NCI-H526 treated with DMSO at 0.1 percent for 48 hours (cell line): ENCODE results near the gene EGFL6.
"Not testable (repeated sequence)": the region's sequence is repeated elsewhere in the genome, so short reads cannot be mapped to it uniquely, and the experiment has no call there.

Experiments
- DNase-seq: peaks from one replicate; lab custom pipeline; 2025; lab: John Stamatoyannopoulos, UW

The EGFL6 gene

GRCh38 chrX:13652850-13653693 is 83.7 kb downstream of the EGFL6 start, which contains the start of gene TCEANC:
Gene TCEANC, plus strand, starts transcription at chrX:13653141. Its CDS starts 9,368 bp downstream, at chrX:13662509.
- DNase-seq: peak; percentile 96

DNA sequence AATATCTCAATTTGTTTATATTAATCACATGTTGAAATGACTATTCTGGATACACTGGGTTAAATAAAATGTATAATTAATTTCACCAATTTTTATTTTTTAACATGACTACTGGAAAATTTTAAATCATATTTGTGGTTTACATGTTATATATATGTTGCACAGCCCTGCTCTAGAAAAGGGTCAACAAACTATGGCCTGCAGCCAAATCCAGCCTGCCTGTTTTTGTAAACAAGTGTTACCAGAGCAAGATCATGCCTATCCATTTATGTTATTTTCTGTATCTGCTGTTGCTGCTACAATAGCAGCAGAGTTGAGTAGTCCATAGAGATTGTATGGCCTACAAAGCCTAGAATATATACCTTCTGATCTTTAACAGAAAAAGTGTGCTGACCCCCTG is 84.7 kb downstream of the EGFL6 start:
- DNase-seq: no peak

DNA sequence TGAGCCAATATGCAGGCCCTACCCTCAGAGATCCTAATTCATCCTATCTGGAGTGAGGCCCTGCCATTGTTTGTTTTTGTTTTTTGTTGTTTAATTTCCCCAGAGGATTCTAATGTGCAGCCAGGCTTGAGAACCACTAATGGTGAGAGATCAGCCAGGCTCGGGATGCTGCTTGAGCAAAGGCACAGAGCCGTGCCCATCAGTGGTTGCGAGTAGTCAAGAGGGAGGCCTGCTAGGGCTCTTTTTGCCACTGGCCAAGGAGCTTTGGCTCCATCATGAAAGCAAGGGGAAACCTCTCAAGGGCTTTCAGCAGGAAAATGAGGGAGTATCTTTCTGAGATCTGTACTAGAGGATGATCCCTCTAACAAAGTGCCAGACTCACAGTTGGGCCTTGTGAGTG is 86.3 kb downstream of the EGFL6 start:
- DNase-seq: no peak

GRCh38 chrX:13658602-13659001 is 89.2 kb downstream of the EGFL6 start:
- DNase-seq: peak; percentile 68

- DNase-seq: no peak
These were observed 89.7 kb downstream of the EGFL6 start for GRCh38 chrX:13659063-13659462.

DNA sequence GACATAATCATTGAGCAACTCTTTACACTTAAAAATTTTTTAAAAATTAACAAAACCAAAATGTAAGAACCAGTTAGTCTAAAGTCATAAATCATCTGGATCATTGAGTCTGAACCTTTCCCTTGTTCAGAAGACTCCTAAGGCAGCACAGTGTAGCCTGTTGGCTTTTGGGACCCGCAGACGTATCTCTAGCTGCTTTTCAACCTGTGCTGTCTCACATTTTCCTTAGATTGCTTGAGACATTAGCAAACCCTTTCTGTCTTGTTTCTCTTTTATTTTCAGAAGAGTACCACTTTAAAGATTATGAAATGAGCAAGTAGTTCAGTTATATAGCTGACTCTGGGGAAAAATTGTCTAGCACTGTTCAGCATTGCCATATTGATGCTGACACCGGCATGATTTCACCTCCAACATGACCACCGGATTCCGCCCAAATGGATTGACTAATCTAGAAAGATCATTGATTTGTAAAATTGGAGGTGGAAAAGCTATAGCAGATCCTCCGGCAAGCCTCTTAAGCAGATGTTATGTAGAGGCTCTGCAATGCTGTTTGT is 92.4 kb downstream of the EGFL6 start:
- DNase-seq: no peak

GRCh38 chrX:13662355-13662791 is 93.0 kb downstream of the EGFL6 start:
- no peak for DNase-seq

- DNase-seq: no peak
These were observed 94.6 kb downstream of the EGFL6 start for GRCh38 chrX:13664020-13664419.

DNA sequence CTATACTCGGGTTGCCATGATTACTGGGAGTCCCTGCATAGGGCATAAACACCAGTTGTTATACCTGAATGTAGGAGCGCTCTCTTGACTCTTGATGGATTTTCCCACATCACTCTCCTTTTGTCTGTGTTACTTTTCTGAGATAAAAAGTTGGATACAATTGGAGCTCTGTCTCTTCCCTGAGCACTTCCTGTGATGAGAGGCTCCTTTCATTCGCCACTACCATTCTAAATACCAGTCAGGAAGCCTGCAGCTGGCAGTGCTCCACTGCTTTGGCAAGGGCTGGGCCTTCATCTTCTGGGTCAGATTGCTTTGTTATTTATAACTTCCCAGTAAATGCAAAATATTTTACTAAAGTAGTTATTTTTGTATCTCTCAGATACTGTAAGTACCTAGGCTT is 97.4 kb downstream of the EGFL6 start:
- no peak for DNase-seq

DNA sequence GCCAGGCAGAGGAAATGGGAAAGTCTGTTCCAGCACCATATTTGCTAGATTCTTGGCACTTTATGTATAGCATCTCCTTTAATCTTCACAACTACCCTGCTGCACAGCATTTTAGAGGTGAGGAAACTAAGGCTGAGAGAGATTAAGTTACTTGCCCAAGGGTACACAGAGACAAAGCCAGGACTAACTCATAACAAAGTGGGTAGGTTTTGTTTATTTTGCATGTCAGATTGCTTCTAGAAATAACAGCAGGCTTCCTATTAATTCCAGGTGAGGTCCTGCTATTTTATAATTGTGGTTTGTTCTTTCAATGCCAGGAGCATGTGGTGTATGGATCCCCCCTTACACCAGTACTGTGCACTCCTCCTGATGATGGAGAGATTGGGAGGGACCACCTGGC is 98.5 kb downstream of the EGFL6 start:
- no peak for DNase-seq

- DNase-seq: peak; percentile 16
These were observed 99.9 kb downstream of the EGFL6 start for GRCh38 chrX:13669246-13669737.

- DNase-seq: not testable (repeated sequence)
These were observed 100.4 kb downstream of the EGFL6 start for GRCh38 chrX:13669755-13670154.

GRCh38 chrX:13670197-13670596 is 100.8 kb downstream of the EGFL6 start:
- no peak for DNase-seq

GRCh38 chrX:13673016-13673415 is 103.6 kb downstream of the EGFL6 start:
- DNase-seq: no peak

GRCh38 chrX:13676885-13677284 is 107.5 kb downstream of the EGFL6 start:
- no peak for DNase-seq

- DNase-seq: not testable (repeated sequence)
These were observed 110.3 kb downstream of the EGFL6 start for GRCh38 chrX:13679700-13680099.

DNA sequence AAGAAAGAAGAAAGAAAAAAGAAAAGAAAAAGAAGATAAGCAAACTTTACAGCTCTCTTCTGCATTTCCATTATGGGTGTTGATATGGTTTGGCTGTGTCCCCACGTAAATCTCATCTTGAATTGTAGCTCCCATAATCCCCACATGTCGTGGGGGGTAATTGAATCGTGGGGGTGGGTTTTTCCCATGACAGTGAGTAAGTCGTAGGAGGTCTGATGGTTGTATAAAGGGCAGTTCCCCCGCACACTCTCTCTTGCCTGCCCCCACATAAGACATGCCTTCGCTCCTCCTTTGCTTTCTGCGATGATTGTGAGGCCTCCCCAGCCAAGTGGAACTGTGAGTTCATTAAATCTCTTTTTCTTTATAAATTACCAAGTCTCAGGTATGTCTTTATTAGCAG is 112.2 kb downstream of the EGFL6 start:
- DNase-seq: no peak
